Measurements from ENCODE around the gene PALLD.

DNA sequence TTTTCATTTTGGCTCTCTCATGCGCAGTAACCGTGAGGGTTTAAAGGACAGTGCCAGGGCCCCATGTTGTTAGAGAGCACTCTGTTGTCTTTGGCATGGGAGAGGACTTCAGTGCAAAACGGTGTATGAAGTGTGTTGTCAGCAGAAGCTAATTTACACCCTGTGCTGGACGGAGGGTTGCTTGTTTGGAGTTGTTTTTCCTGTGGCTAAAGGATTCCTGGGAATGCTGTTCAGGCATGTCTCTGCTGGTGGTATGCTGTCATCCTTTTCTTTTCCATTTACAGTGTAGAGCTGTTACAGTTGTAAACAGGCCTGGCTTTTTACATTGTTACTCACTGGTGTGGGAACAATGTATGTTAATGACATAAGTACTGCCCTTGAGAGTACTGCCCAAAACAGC, 306.9 kb downstream of the PALLD start:
- TF ChIP-seq, protein P1, sequence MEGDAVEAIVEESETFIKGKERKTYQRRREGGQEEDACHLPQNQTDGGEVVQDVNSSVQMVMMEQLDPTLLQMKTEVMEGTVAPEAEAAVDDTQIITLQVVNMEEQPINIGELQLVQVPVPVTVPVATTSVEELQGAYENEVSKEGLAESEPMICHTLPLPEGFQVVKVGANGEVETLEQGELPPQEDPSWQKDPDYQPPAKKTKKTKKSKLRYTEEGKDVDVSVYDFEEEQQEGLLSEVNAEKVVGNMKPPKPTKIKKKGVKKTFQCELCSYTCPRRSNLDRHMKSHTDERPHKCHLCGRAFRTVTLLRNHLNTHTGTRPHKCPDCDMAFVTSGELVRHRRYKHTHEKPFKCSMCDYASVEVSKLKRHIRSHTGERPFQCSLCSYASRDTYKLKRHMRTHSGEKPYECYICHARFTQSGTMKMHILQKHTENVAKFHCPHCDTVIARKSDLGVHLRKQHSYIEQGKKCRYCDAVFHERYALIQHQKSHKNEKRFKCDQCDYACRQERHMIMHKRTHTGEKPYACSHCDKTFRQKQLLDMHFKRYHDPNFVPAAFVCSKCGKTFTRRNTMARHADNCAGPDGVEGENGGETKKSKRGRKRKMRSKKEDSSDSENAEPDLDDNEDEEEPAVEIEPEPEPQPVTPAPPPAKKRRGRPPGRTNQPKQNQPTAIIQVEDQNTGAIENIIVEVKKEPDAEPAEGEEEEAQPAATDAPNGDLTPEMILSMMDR (IDR thresholded peaks at IDR 0.05), result no peak
- TF ChIP-seq POLR2A (IDR thresholded peaks at IDR 0.05), result no peak

Data from testis (tissue), 2 donors.